ENCODE measurements around the gene ITIH6. TPM values are rescaled to one million over a fixed set of nuclear protein-coding genes. Genes with fewer than 3 reads are reported as not detected.
"Not testable (repeated sequence)": the region's sequence is repeated elsewhere in the genome, so short reads cannot be mapped to it uniquely, and the experiment has no call there.

Gene ITIH6
- not detected in 2 replicates for total RNA-seq (2022)
- Bru-seq, nascent RNA, result not detected
- not detected for BruChase-seq, experiment 1, labeled RNA remaining after a 6-hour chase
- BruChase-seq, experiment 2, labeled RNA remaining after a 2-hour chase, result percentile 9 among the genes with signal in this experiment
- long read RNA-seq, result 0 reads

- no peak for DNase-seq (ENCODE audit: unreplicated experiment)
- intact Hi-C loops (cut with micrococcal nuclease), result no loop called here
- ChIA-PET CTCF (interaction anchor here (0.6 to 0.9 kb wide), 3 partner anchors 14 to 251 kb away, joined by 3 read pairs; no protein-coding TSS in a partner anchor), POLR2A (interaction anchor here (0.9 kb wide), 1 partner anchor 202 kb away, joined by 3 read pairs; the partner anchor contains the start of gene APEX2)
- no peaks in the 10 kb centered on the region for H3K4me1 Mint-ChIP-seq (ENCODE audit: insufficient read depth, unreplicated experiment)
- H3K36me3 Mint-ChIP-seq (ENCODE audit: insufficient read depth, unreplicated experiment), result no peaks in the 10 kb centered on the region
- H3K27ac Mint-ChIP-seq (ENCODE audit: low read depth, unreplicated experiment), result no peak within 1 kb of the TSS
- TF ChIP-seq CTCF (IDR thresholded peaks at IDR 0.05; ENCODE audit: unreplicated experiment), result no peak
- peaks cover 87% of the 10 kb centered on the region for H3K27me3 Mint-ChIP-seq (ENCODE audit: insufficient read depth, unreplicated experiment)
- H3K4me3 Mint-ChIP-seq (ENCODE audit: unreplicated experiment), result no peak within 1 kb of the TSS
- BruUV-seq (replicated peaks), result no TSS peak
- H3K9me3 Mint-ChIP-seq (ENCODE audit: unreplicated experiment), result no peaks in the 10 kb centered on the region
Measured at GRCh38 chrX:54798137-54798536, at the start of gene ITIH6. ITIH6 (minus strand) TSS chrX:54798255; CDS start chrX:54798210, 45 bp downstream.

GRCh38 chrX:54847700-54848099 lies 49.6 kb upstream of the ITIH6 start:
- H3K4me1 Mint-ChIP-seq (ENCODE audit: insufficient read depth, unreplicated experiment); BruUV-seq (replicated peaks); H3K36me3 Mint-ChIP-seq (ENCODE audit: insufficient read depth, unreplicated experiment); POLR2A ChIA-PET; H3K9me3 Mint-ChIP-seq (ENCODE audit: unreplicated experiment); H3K4me3 Mint-ChIP-seq (ENCODE audit: unreplicated experiment); DNase-seq (ENCODE audit: unreplicated experiment); intact Hi-C loops (cut with micrococcal nuclease); H3K27ac Mint-ChIP-seq (ENCODE audit: low read depth, unreplicated experiment): not testable (repeated sequence)
- H3K27me3 Mint-ChIP-seq (ENCODE audit: insufficient read depth, unreplicated experiment), result peaks cover 55% of the 10 kb centered on the region
- CTCF ChIA-PET, result interaction anchor here (0.6 kb wide), 1 partner anchor 40 kb away, joined by 3 read pairs; the partner anchor contains the start of gene MAGED2

- no peak for TF ChIP-seq CTCF (IDR thresholded peaks at IDR 0.05; ENCODE audit: unreplicated experiment)
- H3K4me1 Mint-ChIP-seq (ENCODE audit: insufficient read depth, unreplicated experiment), result no peaks in the 10 kb centered on the region
- no peak overlapping the region for H3K27ac Mint-ChIP-seq (ENCODE audit: low read depth, unreplicated experiment)
- BruUV-seq (replicated peaks), result no TSS peak
- CTCF ChIA-PET, result no interaction called here
- POLR2A ChIA-PET, result no interaction called here
- H3K27me3 Mint-ChIP-seq (ENCODE audit: insufficient read depth, unreplicated experiment), result peaks cover 43% of the 10 kb centered on the region
- intact Hi-C loops (cut with micrococcal nuclease), result no loop called here
- no peak for DNase-seq (ENCODE audit: unreplicated experiment)
- no peaks in the 10 kb centered on the region for H3K36me3 Mint-ChIP-seq (ENCODE audit: insufficient read depth, unreplicated experiment)
- H3K9me3 Mint-ChIP-seq (ENCODE audit: unreplicated experiment), result peaks cover 7% of the 10 kb centered on the region
- H3K4me3 Mint-ChIP-seq (ENCODE audit: unreplicated experiment), result no peak overlapping the region
Measured at GRCh38 chrX:54843050-54843449, 45.0 kb upstream of the ITIH6 start.

GRCh38 chrX:54842607-54843006 lies 44.6 kb upstream of the ITIH6 start:
- intact Hi-C loops (cut with micrococcal nuclease), result no loop called here
- peaks cover 47% of the 10 kb centered on the region for H3K27me3 Mint-ChIP-seq (ENCODE audit: insufficient read depth, unreplicated experiment)
- H3K4me3 Mint-ChIP-seq (ENCODE audit: unreplicated experiment), result no peak overlapping the region
- no peak for TF ChIP-seq CTCF (IDR thresholded peaks at IDR 0.05; ENCODE audit: unreplicated experiment)
- no TSS peak for BruUV-seq (replicated peaks)
- POLR2A ChIA-PET, result no interaction called here
- no peaks in the 10 kb centered on the region for H3K36me3 Mint-ChIP-seq (ENCODE audit: insufficient read depth, unreplicated experiment)
- H3K27ac Mint-ChIP-seq (ENCODE audit: low read depth, unreplicated experiment), result no peak overlapping the region
- no peak for DNase-seq (ENCODE audit: unreplicated experiment)
- CTCF ChIA-PET, result no interaction called here
- no peaks in the 10 kb centered on the region for H3K4me1 Mint-ChIP-seq (ENCODE audit: insufficient read depth, unreplicated experiment)
- H3K9me3 Mint-ChIP-seq (ENCODE audit: unreplicated experiment), result peaks cover 7% of the 10 kb centered on the region

GRCh38 chrX:54841184-54841874 lies 43.3 kb upstream of the ITIH6 start:
- CTCF ChIA-PET; DNase-seq (ENCODE audit: unreplicated experiment); H3K36me3 Mint-ChIP-seq (ENCODE audit: insufficient read depth, unreplicated experiment); H3K4me3 Mint-ChIP-seq (ENCODE audit: unreplicated experiment); intact Hi-C loops (cut with micrococcal nuclease); H3K4me1 Mint-ChIP-seq (ENCODE audit: insufficient read depth, unreplicated experiment); BruUV-seq (replicated peaks); H3K27ac Mint-ChIP-seq (ENCODE audit: low read depth, unreplicated experiment); H3K9me3 Mint-ChIP-seq (ENCODE audit: unreplicated experiment); POLR2A ChIA-PET: not testable (repeated sequence)
- peaks cover 55% of the 10 kb centered on the region for H3K27me3 Mint-ChIP-seq (ENCODE audit: insufficient read depth, unreplicated experiment)

Data from MCF 10A (cell line).